ENCODE results near the gene RPS3.

GRCh38 chr11:75433443-75433842 is 34.1 kb downstream of the RPS3 start:
- TF ChIP-seq ISL1 (CRISPR knock-in tag; IDR thresholded peaks at IDR 0.05) (no peak), CREB5 (CRISPR knock-in tag; IDR thresholded peaks at IDR 0.05; ENCODE audit: low read depth) (no peak), TCF4 (CRISPR knock-in tag; IDR thresholded peaks at IDR 0.05; ENCODE audit: borderline replicate concordance) (no peak), PPARA (CRISPR knock-in tag; IDR thresholded peaks at IDR 0.05; ENCODE audit: borderline replicate concordance) (no peak)
